DND-41 (cell line): Measurements from ENCODE around the gene PHACTR3.

ENCODE experiments used
- ATAC-seq: fragments of 200-7000 bp; cut with Tn5 transposase; 3 replicates; pipeline ENCODE4 v1.9.1; 2021; ENCODE audit warnings: low read depth; ENCODE audit not compliant: insufficient read depth
- DNase-seq: peaks from one replicate; pipeline ENCODE4 v3.0.0-alpha.2; 2020
- H2AFZ ChIP-seq: 2 replicates; pipeline ENCODE4 v1.6.0; 2012; ENCODE audit warnings: low read depth, low read length
- H3K27ac ChIP-seq: 2 replicates; pipeline ENCODE4 v1.5.1; 2012; ENCODE audit warnings: low read length, inconsistent platforms
- H3K27me3 ChIP-seq: fragments of 200-600 bp; sonication (generic); 2 replicates; pipeline ENCODE4 v1.6.0; 2012; ENCODE audit warnings: low read length, mild to moderate bottlenecking, inconsistent platforms; ENCODE audit not compliant: insufficient read depth, poor library complexity
- H3K36me3 ChIP-seq: 2 replicates; pipeline ENCODE4 v1.5.1; 2012; ENCODE audit warnings: low read length, inconsistent platforms; ENCODE audit not compliant: insufficient read depth
- H3K4me1 ChIP-seq: 2 replicates; pipeline ENCODE4 v1.5.1; 2012; ENCODE audit warnings: mild to moderate bottlenecking, low read length; ENCODE audit not compliant: insufficient read depth
- H3K4me2 ChIP-seq: 2 replicates; pipeline ENCODE4 v1.6.0; 2012; ENCODE audit warnings: mild to moderate bottlenecking, moderate library complexity, low read length, inconsistent platforms; ENCODE audit not compliant: insufficient read depth
- H3K4me3 ChIP-seq, 2 experiments: fragments of 200-600 bp in 1 of 2; shearing (Covaris generic) in 1 of 2; 2 replicates each; pipeline ENCODE4 v1.5.1; 2012 to 2016; ENCODE audit warnings: inconsistent platforms in 2 of 2, low read length in 2 of 2, mild to moderate bottlenecking in 2 of 2, low read depth in 1 of 2, moderate library complexity in 1 of 2
- H3K79me2 ChIP-seq: 2 replicates; pipeline ENCODE4 v1.6.0; 2012; ENCODE audit warnings: low read length, inconsistent platforms; ENCODE audit not compliant: insufficient read depth
- H3K9ac ChIP-seq: 2 replicates; pipeline ENCODE4 v1.6.0; 2012; ENCODE audit warnings: low read depth, mild to moderate bottlenecking, inconsistent platforms, low read length, moderate library complexity
- H3K9me3 ChIP-seq: 2 replicates; pipeline ENCODE4 v1.5.1; 2012; ENCODE audit warnings: low read length, moderate library complexity, mild to moderate bottlenecking, inconsistent platforms; ENCODE audit not compliant: insufficient read depth, severe bottlenecking
- H4K20me1 ChIP-seq: 2 replicates; pipeline ENCODE4 v1.6.0; 2012; ENCODE audit warnings: low read length; ENCODE audit not compliant: insufficient read depth
- EZH2 ChIP-seq: IDR thresholded peaks from 3 replicates; pipeline ENCODE4 v1.6.1; 2012; ENCODE audit warnings: borderline replicate concordance, low read depth, mild to moderate bottlenecking, moderate library complexity, low read length, inconsistent platforms; ENCODE audit not compliant: severe bottlenecking
- TF ChIP-seq, protein P1 (sequence below): IDR thresholded peaks from 2 replicates; pipeline ENCODE4 v1.5.1; 2012; ENCODE audit warnings: borderline replicate concordance, low read length, moderate library complexity, mild to moderate bottlenecking; ENCODE audit not compliant: poor library complexity, severe bottlenecking; ENCODE audit errors: extremely low read depth

The PHACTR3 gene

GRCh38 chr20:59652381-59652780 is 48.0 kb downstream of the PHACTR3 start:
- Histone ChIP-seq H3K9me3 (peaks cover 4% of the 10 kb centered on the region), H3K9ac (no peak overlapping the region), H3K79me2 (no peaks in the 10 kb centered on the region), H3K4me3 (no peak overlapping the region), H3K4me1 (no peaks in the 10 kb centered on the region), H4K20me1 (no peaks in the 10 kb centered on the region), H3K36me3 (no peaks in the 10 kb centered on the region), H3K4me2 (no peak overlapping the region), H3K27me3 (peaks cover 9% of the 10 kb centered on the region), H3K27ac (no peak overlapping the region), H2AFZ (no peak overlapping the region)
- TF ChIP-seq, protein P1, sequence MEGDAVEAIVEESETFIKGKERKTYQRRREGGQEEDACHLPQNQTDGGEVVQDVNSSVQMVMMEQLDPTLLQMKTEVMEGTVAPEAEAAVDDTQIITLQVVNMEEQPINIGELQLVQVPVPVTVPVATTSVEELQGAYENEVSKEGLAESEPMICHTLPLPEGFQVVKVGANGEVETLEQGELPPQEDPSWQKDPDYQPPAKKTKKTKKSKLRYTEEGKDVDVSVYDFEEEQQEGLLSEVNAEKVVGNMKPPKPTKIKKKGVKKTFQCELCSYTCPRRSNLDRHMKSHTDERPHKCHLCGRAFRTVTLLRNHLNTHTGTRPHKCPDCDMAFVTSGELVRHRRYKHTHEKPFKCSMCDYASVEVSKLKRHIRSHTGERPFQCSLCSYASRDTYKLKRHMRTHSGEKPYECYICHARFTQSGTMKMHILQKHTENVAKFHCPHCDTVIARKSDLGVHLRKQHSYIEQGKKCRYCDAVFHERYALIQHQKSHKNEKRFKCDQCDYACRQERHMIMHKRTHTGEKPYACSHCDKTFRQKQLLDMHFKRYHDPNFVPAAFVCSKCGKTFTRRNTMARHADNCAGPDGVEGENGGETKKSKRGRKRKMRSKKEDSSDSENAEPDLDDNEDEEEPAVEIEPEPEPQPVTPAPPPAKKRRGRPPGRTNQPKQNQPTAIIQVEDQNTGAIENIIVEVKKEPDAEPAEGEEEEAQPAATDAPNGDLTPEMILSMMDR, result no peak
- TF ChIP-seq EZH2, result no peak
- ATAC-seq, result no peak
- DNase-seq, result no peak

GRCh38 chr20:59656417-59656816 is 52.1 kb downstream of the PHACTR3 start:
- Histone ChIP-seq H2AFZ (no peak overlapping the region), H3K36me3 (no peaks in the 10 kb centered on the region), H4K20me1 (no peaks in the 10 kb centered on the region), H3K4me3 (no peak overlapping the region), H3K27me3 (peaks cover 9% of the 10 kb centered on the region), H3K79me2 (no peaks in the 10 kb centered on the region), H3K4me1 (no peaks in the 10 kb centered on the region), H3K9me3 (peaks cover 11% of the 10 kb centered on the region), H3K9ac (no peak overlapping the region), H3K4me2 (no peak overlapping the region), H3K27ac (no peak overlapping the region)
- DNase-seq (no peak), ATAC-seq (no peak)
- TF ChIP-seq, protein P1, result no peak
- TF ChIP-seq EZH2, result no peak

GRCh38 chr20:59657459-59658046 is 53.2 kb downstream of the PHACTR3 start:
- Histone ChIP-seq H3K4me2 (no peak overlapping the region), H3K4me1 (no peaks in the 10 kb centered on the region), H3K9ac (no peak overlapping the region), H4K20me1 (no peaks in the 10 kb centered on the region), H3K9me3 (peaks cover 11% of the 10 kb centered on the region), H3K27ac (no peak overlapping the region), H3K27me3 (peaks cover 9% of the 10 kb centered on the region), H3K4me3 (no peak overlapping the region), H3K36me3 (no peaks in the 10 kb centered on the region), H2AFZ (no peak overlapping the region), H3K79me2 (no peaks in the 10 kb centered on the region)
- DNase-seq (no peak), ATAC-seq (no peak)
- TF ChIP-seq, protein P1, result no peak
- TF ChIP-seq EZH2, result no peak

DNA sequence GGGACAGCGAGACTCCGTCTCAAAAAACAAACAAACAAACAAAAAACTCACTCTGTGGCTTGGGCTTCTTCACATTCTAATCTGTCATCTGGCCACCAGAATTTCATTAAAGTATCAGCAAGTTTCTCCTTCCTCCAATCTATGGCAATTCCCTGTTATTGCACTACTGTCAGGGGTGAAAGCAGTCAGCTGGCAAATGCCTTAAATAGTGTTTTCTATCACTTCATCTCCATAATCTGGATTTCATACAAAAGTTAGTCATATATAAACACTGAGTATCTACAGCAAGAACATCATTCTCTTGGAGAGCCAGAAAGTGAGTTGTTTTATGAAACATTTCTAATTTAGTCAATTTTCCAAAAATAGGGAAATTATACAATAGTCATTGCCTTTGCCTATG is 56.1 kb downstream of the PHACTR3 start:
- Histone ChIP-seq H2AFZ (no peak overlapping the region), H3K27ac (no peak overlapping the region), H3K36me3 (no peaks in the 10 kb centered on the region), H3K9ac (no peak overlapping the region), H3K4me2 (no peak overlapping the region), H4K20me1 (no peaks in the 10 kb centered on the region), H3K9me3 (peaks cover 11% of the 10 kb centered on the region), H3K27me3 (peaks cover 2% of the 10 kb centered on the region), H3K79me2 (no peaks in the 10 kb centered on the region), H3K4me3 (no peak overlapping the region), H3K4me1 (no peaks in the 10 kb centered on the region)
- no peak for ATAC-seq
- TF ChIP-seq, protein P1, result no peak
- no peak for TF ChIP-seq EZH2
- DNase-seq, result no peak
